HG02610 (cell line): ENCODE measurements around the gene KAZN.

Experiments used
- ATAC-seq: cut with Tn5 transposase; IDR thresholded peaks from one replicate; pipeline ENCODE4 v1.9.1; 2021; ENCODE audit warnings: mild to moderate bottlenecking, moderate library complexity; ENCODE audit not compliant: unreplicated experiment

KAZN gene

GRCh38 chr1:15064217-15064929 lies 465.9 kb downstream of the KAZN start:
- ATAC-seq, result no peak

- ATAC-seq, result no peak
Observed at GRCh38 chr1:15065291-15065690, 466.8 kb downstream of the KAZN start.

GRCh38 chr1:15065736-15066135 lies 467.3 kb downstream of the KAZN start:
- ATAC-seq, result no peak

- no peak for ATAC-seq
Observed at GRCh38 chr1:15066191-15066590, 467.7 kb downstream of the KAZN start.

- ATAC-seq, result no peak
Observed at GRCh38 chr1:15067148-15067547, 468.7 kb downstream of the KAZN start.

- no peak for ATAC-seq
Observed at GRCh38 chr1:15068152-15068551, 469.7 kb downstream of the KAZN start.

- ATAC-seq, result no peak
Observed at GRCh38 chr1:15068997-15069396, 470.5 kb downstream of the KAZN start.

- ATAC-seq, result no peak
Observed at GRCh38 chr1:15070145-15070748, 471.8 kb downstream of the KAZN start.

GRCh38 chr1:15071936-15072335 lies 473.5 kb downstream of the KAZN start:
- ATAC-seq, result no peak

- ATAC-seq, result no peak
Observed at GRCh38 chr1:15073799-15074308, 475.4 kb downstream of the KAZN start.

- no peak for ATAC-seq
Observed at GRCh38 chr1:15075175-15075574, 476.7 kb downstream of the KAZN start.

GRCh38 chr1:15075817-15076216 lies 477.3 kb downstream of the KAZN start:
- no peak for ATAC-seq

- ATAC-seq, result no peak
Observed at GRCh38 chr1:15076807-15077206, 478.3 kb downstream of the KAZN start.

- ATAC-seq, result no peak
Observed at GRCh38 chr1:15077384-15077783, 478.9 kb downstream of the KAZN start.

GRCh38 chr1:15080328-15081007 lies 482.0 kb downstream of the KAZN start:
- ATAC-seq, result no peak

- no peak for ATAC-seq
Observed at GRCh38 chr1:15081102-15081501, 482.6 kb downstream of the KAZN start.

GRCh38 chr1:15083578-15083977 lies 485.1 kb downstream of the KAZN start:
- ATAC-seq, result no peak

- ATAC-seq, result no peak
Observed at GRCh38 chr1:15088281-15088971, 489.9 kb downstream of the KAZN start.

GRCh38 chr1:15089258-15089992 lies 490.9 kb downstream of the KAZN start:
- no peak for ATAC-seq

GRCh38 chr1:15090373-15090772 lies 491.9 kb downstream of the KAZN start:
- ATAC-seq, result no peak

GRCh38 chr1:15094056-15094455 lies 495.6 kb downstream of the KAZN start:
- no peak for ATAC-seq
